Measurements from ENCODE around the gene OR1J2. TPM values are rescaled to one million over a fixed set of nuclear protein-coding genes. Genes with fewer than 3 reads are reported as not detected.

The OR1J2 gene
- not detected for total RNA-seq (2013)
- polyA plus RNA-seq (not detected), polyA minus RNA-seq (not detected in 2 replicates), total RNA-seq (0 to 0.12 (median 0) reads per million in 11 experiments)

GRCh38 chr9:122510502-122510901, at the start of gene OR1J2:
OR1J2 (plus strand) TSS chr9:122510802; CDS start chr9:122510802, 0 bp downstream.
- H3K27me3 Mint-ChIP-seq (ENCODE audit: low read depth in 3 of 3), result peaks cover 7 to 15% (median 12%) of the 10 kb centered on the region in 3 donors
- H3K4me1 ChIP-seq (ENCODE audit: control insufficient read depth in 1 of 2, insufficient read depth in 2 of 2, low read length in 2 of 2), result no peaks in the 10 kb centered on the region
- H3K27me3 ChIP-seq (ENCODE audit: control insufficient read depth in 2 of 2, insufficient read depth in 2 of 2, low read length in 2 of 2), result peaks cover 0 to 5% of the 10 kb centered on the region in 2 donors
- no peak within 1 kb of the TSS for H3K4me3 ChIP-seq (replicated peaks in 1 of 3; ENCODE audit: low read depth in 2 of 3, low read length in 3 of 3)
- H3K9me3 Mint-ChIP-seq, result peaks cover 0 to 1% (median 0%) of the 10 kb centered on the region in 7 donors
- H3K79me2 ChIP-seq (ENCODE audit: insufficient read depth, low read length), result no peaks in the 10 kb centered on the region
- no peaks in the 10 kb centered on the region for H3K36me3 ChIP-seq (replicated peaks in 1 of 2; ENCODE audit: control insufficient read depth in 1 of 2, insufficient read depth in 2 of 2, low read length in 2 of 2)
- H3K9me3 ChIP-seq (replicated peaks in 1 of 2; ENCODE audit: control insufficient read depth in 1 of 2, insufficient read depth in 1 of 2, low read length in 2 of 2), result no peaks in the 10 kb centered on the region
- no peak for TF ChIP-seq CTCF (IDR thresholded peaks at IDR 0.05)
- intact Hi-C loops (cut with micrococcal nuclease), result no loop called here
- H3K4me2 ChIP-seq (replicated peaks; ENCODE audit: extremely low read depth, low read length, poor library complexity, severe bottlenecking), result no peak within 1 kb of the TSS
- no peak for DNase-seq
- no peak within 1 kb of the TSS for H3K4me3 Mint-ChIP-seq
- H3K36me3 Mint-ChIP-seq, result no peaks in the 10 kb centered on the region
- no peaks in the 10 kb centered on the region for H4K20me1 ChIP-seq (ENCODE audit: insufficient read depth, low read length)
- H3K4me1 Mint-ChIP-seq, result no peaks in the 10 kb centered on the region
- H3K9ac ChIP-seq (ENCODE audit: insufficient read depth, low read length, poor library complexity, severe bottlenecking), result no peak within 1 kb of the TSS
- no peak within 1 kb of the TSS for H3K27ac ChIP-seq (ENCODE audit: low read depth in 1 of 2, low read length in 2 of 2)
- no peak within 1 kb of the TSS for H2AFZ ChIP-seq (ENCODE audit: insufficient read depth, low read depth, low read length, poor library complexity, severe bottlenecking)
- H3K27ac Mint-ChIP-seq, result no peak within 1 kb of the TSS
- 97% methylated on average over 5 of the region's 6 CpGs for WGBS (ENCODE audit: insufficient coverage)

- Histone ChIP-seq H4K20me1 (ENCODE audit: insufficient read depth, low read length) (no peaks in the 10 kb centered on the region), H3K9ac (ENCODE audit: insufficient read depth, low read length, poor library complexity, severe bottlenecking) (no peak overlapping the region), H3K4me1 (ENCODE audit: control insufficient read depth in 1 of 2, insufficient read depth in 2 of 2, low read length in 2 of 2) (peaks cover 5 to 13% of the 10 kb centered on the region in 2 donors), H3K4me3 (replicated peaks in 1 of 3; ENCODE audit: low read depth in 2 of 3, low read length in 3 of 3) (peak overlapping the region in 2 of 3 experiments; percentile 62 to 81), H3K9me3 (replicated peaks in 1 of 2; ENCODE audit: control insufficient read depth in 1 of 2, insufficient read depth in 1 of 2, low read length in 2 of 2) (no peaks in the 10 kb centered on the region), H3K4me2 (replicated peaks; ENCODE audit: extremely low read depth, low read length, poor library complexity, severe bottlenecking) (peak overlapping the region; percentile 65), H3K27me3 (ENCODE audit: control insufficient read depth in 2 of 2, insufficient read depth in 2 of 2, low read length in 2 of 2) (no peaks in the 10 kb centered on the region), H3K79me2 (ENCODE audit: insufficient read depth, low read length) (no peaks in the 10 kb centered on the region), H3K27ac (ENCODE audit: low read depth in 1 of 2, low read length in 2 of 2) (peak overlapping the region in 1 of 2 donors; percentile 67), H2AFZ (ENCODE audit: insufficient read depth, low read depth, low read length, poor library complexity, severe bottlenecking) (peak overlapping the region; percentile 72), H3K36me3 (replicated peaks in 1 of 2; ENCODE audit: control insufficient read depth in 1 of 2, insufficient read depth in 2 of 2, low read length in 2 of 2) (no peaks in the 10 kb centered on the region)
- peaks cover 12% of the 10 kb centered on the region for H3K4me1 Mint-ChIP-seq
- 92% methylated on average over 7 of the region's 10 CpGs for WGBS (ENCODE audit: insufficient coverage)
- peak in 2 of 3 donors; percentile 4 to 8 for DNase-seq
- intact Hi-C loops (cut with micrococcal nuclease), result loop anchor here in 1 of 2 donors (10.0 kb wide), 1 partner anchor 341 kb away; the partner anchor contains the start of gene OR1K1
- H3K4me3 Mint-ChIP-seq, result peak overlapping the region; percentile 28 to 90
- H3K9me3 Mint-ChIP-seq, result peaks cover 0 to 3% (median 0%) of the 10 kb centered on the region in 7 donors
- peak overlapping the region in 6 of 7 donors; percentile 36 to 85 (median 67) for H3K27ac Mint-ChIP-seq
- peaks cover 4 to 22% (median 8%) of the 10 kb centered on the region in 3 donors for H3K27me3 Mint-ChIP-seq (ENCODE audit: low read depth in 3 of 3)
- H3K36me3 Mint-ChIP-seq, result no peaks in the 10 kb centered on the region
- TF ChIP-seq CTCF (IDR thresholded peaks at IDR 0.05), result no peak
Observed at GRCh38 chr9:122463828-122464632, 46.6 kb upstream of the OR1J2 start.
